Endometrium (tissue), 2 donors: ENCODE data around the gene MUS81.
"Not testable (repeated sequence)": the region's sequence is repeated elsewhere in the genome, so short reads cannot be mapped to it uniquely, and the experiment has no call there.

Experiments
- FAIRE-seq: peaks from 2 replicates; lab custom pipeline; 2012; peaks lifted over from hg19 to GRCh38; lab: Jason Lieb, UNC
- donor health status: control.
- donor health status: control.

MUS81 gene

DNA sequence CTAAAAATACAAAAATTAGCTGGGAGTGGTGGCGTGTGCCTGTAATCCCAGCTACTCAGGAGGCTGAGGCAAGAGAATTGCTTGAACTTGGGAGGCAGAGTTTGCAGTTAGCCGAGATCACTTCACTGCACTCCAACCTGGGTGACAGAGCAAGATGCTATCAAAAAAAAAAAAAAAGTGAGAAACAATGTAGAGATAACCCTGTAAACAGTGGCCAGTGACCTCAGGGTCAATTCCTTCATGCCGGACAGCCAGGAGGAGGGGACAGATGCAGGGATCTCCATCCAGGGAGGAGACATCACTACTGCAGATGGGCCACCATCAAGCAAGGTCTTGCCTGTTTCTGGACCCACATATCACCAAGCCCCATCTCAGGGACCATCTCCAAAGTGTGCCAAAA lies 12.5 kb upstream of the MUS81 start:
- no peak for FAIRE-seq

DNA sequence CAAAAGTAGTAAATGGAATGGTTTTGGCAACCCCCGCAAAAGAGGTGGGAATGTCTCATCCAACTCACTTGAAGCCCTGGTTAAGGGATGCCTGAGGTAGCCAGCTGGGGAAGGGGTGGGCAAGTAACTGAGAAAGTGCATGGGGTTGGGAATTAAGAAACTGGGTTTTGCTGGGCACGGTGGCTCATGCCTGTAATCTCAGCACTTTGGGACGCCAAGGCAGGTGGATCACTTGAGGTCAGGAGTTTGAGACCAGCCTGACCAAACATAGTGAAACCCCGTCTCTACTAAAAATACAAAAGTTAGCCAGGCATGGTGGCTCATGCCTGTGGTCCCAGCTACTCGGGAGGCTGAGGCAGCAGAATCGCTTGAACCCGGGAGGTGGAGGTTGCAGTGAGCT lies 11.5 kb upstream of the MUS81 start:
- not testable (repeated sequence) for FAIRE-seq

DNA sequence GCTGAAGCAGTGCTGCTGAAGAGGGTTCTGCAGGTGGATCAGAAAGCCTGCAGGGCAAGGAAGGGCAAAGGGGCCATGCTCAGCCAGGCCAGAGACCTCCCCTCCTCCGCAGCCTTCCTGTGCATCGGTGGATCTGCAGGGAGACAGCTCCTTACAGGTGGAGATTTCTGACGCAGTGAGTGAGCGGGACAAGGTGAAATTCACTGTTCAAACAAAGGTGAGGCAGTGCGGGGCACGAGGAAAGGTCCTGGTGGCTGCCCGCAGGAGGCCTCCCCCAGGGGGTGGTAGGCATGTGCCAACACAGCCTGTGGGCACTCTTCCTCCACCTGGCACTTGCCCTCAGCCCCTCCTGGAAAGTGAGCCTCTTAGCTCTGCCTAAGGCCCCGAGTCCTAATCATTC lies 10.9 kb upstream of the MUS81 start:
- FAIRE-seq, result no peak

DNA sequence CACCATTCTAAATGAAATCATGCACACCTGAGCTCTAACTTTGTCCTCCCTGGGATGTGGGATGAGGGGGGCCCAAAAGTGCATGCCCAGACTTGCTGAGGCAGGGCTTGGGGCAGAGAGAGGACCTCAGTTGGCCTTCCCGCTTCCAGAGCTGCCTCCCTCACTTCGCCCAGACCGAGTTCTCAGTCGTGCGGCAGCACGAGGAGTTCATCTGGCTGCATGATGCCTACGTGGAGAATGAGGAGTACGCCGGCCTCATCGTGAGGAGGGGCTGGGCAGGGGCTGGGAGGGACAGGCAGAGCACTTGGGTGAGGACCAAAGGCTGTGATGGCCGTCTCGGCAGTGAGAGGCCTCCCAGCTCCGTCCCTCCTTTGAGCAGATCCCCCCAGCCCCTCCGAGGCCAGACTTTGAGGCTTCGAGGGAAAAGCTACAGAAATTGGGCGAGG lies 10.4 kb upstream of the MUS81 start:
- FAIRE-seq, result no peak

DNA sequence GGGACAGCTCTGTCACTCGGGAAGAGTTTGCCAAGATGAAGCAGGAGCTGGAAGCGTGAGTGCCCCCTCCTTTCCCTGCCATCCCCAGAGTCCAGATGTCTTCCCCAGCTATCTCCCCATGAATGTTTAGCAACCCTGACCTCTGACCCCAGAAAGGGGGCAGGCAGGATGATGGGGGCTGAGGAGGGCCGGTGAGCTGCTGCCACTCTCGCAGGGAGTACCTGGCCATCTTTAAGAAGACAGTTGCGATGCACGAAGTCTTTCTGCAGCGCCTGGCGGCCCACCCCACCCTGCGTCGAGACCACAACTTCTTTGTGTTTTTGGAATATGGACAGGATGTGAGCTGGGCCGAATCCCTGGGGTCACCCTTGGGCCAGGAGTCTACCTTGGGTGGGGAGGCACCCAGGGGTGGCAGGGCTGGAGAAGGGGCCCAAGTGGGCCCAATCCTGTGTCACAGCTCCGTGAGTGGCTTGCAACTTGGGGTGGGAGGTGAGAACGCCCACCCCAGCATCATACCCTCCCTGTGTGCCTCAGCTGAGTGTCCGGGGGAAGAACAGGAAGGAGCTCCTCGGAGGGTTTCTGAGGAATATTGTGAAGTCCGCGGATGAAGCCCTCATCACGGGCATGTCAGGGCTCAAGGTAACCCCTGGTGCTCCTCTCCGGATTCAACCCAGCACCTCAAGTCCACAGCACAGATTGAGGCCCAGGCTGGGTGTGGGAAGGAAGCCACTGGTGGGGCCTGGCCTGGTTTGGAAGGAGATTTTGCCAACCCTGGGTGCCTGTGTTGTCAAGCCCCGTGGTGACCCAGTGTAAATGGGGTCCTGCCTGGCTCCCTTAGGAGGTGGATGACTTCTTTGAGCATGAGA lies 9.8 kb upstream of the MUS81 start:
- FAIRE-seq, result no peak

DNA sequence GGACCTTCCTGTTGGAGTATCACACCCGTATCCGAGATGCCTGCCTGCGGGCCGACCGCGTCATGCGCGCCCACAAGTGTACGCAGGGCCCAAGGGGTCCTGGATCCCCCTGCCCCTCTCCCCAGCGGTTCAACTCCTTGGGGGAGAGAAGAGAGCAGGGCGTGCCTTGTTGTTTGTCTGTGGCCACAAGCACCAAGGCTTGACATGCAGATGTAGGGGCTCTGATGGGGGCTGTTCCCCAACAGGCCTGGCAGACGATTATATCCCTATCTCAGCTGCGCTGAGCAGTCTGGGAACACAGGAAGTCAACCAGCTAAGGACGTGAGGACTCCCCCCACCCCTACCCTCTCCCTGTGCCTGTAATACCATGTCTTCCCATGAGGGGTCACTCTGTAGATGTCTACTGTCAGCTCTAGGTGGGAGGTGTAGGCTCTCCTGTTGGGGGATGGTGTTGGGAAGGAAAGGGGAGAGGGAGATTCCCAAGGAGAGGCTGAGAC lies 9.1 kb upstream of the MUS81 start:
- no peak for FAIRE-seq

DNA sequence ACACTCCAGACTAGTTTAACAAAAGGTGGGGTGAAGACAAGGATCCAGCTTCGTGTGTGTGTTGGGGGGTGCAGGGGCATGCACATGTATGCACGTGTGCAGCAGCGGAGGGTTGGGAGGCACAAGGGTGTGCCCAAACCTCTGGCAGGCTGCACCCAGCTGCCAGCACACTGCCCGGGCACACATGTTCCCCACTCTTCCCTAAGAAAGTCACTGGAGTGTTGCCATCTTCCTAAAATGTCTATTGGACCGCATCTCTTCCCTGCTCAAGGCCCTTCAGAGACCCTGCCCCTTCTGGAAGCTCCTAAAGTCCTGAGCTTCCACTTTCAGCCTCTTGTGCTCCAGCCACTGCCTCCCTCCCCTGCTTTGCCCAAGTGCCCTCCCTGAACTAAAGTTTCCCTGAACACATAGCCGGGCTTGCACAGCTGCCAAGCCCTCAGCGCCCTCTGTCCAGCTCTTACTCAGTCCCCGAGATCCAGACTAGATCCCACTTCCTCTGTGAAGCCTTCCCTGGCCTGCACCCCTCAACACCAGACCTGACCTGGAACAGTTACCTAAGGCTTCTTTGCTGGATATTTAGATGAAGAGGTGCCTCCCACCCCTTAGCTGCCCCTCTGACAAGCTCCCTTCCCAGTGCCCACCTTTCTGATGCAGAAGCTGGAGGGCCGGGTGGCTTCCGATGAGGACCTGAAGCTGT lies 8.3 kb upstream of the MUS81 start:
- FAIRE-seq, result no peak

DNA sequence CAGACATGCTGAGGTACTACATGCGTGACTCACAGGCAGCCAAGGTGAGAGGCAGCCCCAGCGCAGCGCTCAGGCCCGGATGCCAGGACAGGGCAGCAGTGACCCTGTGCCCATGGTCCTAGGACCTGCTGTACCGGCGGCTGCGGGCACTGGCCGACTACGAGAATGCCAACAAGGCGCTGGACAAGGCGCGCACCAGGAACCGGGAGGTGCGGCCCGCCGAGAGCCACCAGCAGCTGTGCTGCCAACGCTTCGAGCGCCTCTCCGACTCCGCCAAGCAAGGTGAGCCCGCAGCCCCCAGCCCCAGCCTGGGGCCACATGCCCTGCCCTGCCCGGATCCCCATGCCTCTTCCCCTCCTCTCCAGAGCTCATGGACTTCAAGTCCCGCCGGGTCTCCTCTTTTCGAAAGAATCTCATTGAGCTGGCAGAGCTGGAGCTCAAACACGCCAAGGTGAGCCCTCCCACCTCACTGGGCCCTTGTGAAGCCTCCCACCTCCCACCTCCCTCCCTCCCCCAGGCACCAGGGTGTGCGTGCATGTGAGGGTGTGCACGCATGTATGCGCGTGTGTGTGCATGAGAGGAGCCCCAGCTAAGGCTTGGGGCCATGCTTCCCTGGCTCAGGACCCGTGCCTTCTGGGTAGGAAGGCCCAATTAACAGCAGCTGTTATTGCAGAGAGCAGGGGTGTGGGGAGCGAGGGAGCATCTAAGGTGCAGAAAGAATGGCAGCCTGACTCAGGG lies 7.6 kb upstream of the MUS81 start:
- FAIRE-seq, result no peak

DNA sequence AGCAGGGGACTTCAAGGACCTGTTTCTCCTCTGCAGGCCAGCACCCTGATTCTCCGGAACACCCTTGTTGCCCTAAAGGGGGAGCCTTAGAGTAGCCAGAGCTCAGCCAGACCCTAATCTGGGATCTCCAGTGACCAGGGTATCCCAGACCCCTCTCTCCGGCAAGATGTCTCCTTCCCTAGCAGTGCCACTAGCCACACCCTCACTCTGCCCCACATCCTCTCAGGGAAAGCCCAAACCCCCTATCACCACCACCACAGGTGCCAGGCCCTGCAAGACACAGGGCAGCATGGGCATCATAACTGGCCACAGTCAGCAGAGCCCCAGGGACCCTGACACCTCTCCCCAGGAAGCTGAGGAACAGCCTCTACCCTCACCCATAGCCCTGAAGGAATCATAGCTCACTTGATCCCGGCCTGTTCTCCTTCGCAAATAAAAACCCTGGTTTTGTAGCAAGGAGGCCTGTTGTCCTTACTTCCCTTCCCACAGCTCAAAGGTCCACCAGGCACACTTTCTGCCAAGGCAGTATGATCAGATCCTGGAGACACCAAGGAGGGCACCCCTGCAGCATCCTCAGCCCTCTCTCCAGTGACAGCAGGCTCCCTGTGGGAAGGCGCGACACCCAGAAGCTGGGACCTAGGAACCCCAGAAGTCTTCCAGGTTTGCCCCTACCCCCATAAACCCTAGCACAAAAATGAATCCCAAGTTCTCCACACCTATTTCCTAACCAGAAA lies 6.8 kb upstream of the MUS81 start:
- no peak for FAIRE-seq

DNA sequence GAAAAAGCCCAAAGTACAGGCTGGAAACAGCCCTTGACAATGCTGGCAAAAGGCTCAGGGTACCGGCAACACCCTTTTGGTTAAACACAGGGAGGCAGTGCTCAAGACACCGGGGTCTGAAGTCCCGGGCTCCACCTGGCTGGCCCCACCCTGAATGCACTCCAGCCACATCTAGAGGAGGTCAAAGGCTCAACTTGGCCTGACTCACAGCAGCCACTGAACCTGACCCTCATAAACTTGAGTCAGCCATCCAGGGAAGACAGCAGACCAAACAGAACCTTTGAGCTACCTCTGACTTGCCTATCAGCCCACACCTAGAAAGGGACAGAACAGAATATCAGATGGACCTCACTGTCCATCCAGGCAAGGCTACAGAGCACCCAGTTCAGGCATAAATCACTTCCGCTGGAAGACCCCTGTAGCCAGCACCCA lies 6.1 kb upstream of the MUS81 start:
- no peak for FAIRE-seq

DNA sequence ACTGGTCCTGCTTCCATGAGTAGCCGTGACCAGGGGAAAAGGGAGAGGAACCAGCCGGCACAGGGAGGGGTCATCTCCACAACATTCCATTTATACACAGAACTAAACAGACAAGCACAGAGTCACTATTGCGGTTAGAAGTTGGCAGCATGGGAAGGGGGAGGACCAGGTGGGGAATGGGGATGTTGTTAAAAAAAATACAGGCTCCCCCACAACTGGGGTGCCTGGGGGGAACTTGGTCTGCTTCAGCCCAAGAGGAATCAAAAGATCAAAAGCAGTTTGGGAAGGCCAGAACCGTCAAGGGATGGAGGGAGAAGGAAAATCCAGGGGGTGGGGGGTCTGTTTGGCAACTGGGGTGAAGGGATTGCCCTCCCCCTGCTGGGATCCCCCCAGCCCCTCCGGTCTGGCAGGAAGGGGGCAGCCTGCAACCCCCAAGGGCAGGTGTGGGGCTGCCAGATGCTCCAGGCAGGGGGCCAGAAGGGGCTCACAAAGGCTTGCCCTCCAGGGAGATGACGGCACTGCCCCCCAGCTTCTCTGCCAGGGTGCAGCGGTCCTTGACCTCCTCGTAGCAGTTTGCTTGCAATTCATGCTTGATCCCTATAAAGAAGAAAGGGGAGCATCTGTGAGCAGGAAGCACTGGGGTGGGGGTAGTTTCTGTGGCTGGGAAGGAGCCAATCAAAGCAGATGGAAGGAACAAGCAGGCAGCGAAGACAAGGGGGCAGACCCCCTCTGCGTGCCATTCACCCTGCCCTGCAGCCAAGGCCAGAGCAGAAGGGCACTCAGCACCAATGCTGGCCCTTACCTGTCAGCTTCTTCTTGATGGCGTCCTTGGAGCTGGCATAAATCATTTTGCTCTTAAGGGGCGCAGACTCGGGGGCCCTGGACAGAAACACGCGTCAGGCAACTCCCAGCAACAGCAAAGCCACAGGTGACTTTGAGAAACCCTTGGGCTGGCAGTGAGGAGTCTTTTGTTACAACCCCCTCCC lies 5.1 kb upstream of the MUS81 start:
- no peak for FAIRE-seq

DNA sequence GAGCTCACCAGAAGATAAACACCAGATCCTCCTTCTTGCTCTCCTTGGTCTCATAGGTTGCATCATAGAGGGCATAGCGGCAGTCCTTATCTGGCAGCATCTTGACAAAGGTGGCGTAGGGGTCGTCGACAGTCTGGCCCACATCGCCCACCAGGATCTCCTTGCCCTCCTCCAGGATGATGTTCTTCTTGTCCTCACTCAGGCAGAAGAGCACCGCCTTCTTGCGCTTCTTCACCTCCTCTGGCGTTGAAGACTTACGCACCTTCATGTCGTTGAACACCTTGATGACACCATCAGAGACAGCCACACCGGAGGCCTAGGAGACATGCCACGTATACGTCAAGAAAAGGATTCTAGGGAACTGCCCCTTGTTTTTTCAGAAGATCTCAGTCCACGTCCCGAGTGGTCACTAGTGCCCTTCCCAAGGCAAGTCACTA lies 4.3 kb upstream of the MUS81 start:
- FAIRE-seq, result no peak

DNA sequence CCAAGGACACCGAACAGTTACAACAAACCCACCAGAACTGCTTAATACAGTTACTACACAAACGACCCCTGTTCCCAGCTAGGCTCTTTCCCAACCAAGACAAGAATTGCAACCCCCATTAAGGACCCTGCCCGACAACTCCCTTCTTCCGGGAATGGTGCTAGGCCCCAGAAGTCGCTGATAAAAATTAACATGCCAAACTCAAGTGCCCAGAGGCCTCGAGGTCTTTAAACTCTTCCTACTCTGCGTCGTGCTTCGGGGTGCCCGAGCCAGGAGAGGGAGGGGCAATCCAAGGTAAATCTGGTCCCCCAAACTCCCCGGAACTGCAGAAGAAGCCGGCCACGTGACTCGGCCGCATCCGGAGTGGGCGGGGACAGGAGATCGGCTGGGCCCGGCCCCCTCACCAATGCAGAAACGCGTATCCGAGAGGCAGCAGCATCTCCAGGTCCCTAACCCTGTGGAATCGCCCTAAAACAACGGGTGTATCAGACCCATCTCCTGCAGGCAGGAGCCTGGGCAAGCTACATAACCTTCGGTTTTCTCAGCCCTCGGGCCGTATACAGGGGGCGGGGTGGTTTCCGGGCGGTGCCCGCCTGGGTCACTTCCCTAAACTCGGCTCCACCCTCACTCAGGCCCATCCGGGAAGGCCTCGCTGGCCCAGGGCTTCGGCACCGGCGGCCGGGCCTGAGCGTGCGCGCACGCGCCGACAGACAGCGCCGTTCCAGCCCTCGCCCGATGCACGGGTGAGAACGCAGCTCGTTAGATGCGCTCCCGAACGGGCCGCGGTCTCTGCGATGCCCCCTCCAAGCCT lies 3.3 kb upstream of the MUS81 start:
- FAIRE-seq, result no peak

DNA sequence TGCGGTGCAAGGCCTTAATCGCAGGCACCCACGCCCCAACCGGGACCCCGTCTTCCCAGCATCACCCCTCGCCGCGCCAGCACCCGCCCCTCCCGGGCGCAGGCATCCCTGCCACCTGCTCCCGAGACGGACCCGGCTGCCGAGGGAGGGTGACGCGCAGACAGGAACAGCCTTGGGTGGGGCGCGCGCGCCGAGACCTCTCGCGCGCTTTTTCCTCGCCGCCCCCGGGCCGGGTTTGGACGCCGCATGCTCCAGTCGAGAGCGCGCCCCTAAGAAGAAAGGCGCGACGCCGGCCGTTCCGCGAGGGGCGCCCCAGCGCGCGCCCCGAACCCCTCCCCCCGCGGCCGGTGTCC lies 2.8 kb upstream of the MUS81 start:
- no peak for FAIRE-seq

DNA sequence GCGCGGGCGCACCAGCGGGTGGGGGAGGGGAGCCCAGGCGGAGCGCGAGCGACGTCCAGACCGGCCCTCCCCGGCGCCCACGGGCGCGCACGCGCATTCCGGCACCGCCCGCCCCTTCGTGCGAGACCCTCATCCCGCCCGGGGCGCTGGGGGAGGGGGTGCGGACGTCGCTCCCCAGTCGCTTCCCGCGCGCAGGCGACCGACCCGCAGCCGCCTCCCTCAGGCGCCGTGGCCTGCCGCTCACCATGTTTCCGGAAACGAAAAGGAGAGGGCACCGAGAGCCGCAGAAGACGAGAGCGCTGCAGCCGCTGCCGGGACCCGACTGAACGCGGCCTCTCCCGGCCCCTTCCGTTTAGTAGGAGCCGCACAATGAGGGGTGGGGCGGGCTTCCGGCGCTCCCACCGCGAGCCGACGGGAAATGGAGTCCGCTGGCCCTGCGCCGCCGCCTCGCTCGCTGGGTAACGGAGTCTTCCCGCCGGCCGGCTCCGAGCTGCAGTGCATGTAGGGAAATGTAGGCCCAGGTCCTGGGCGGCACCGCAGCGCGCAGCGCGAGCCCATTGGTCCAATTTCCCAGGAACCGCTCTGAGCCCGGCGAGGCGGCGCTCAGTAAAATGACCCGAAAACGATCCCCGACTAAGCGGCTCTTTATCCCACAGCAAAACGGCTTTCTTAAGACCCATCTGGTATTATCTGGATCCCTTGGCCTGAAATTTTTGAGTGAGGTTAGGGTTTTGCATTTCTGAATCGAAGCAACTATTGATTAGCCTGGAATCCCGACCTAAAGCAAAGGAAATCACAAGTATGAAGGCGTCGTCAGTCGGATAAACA lies 2.2 kb upstream of the MUS81 start, which contains the start of gene CFL1:
CFL1 (minus strand) TSS at position 328 of the 828 bp plus-strand sequence; CDS start at position 247, 81 bp downstream.
- peak; percentile 81 for FAIRE-seq

DNA sequence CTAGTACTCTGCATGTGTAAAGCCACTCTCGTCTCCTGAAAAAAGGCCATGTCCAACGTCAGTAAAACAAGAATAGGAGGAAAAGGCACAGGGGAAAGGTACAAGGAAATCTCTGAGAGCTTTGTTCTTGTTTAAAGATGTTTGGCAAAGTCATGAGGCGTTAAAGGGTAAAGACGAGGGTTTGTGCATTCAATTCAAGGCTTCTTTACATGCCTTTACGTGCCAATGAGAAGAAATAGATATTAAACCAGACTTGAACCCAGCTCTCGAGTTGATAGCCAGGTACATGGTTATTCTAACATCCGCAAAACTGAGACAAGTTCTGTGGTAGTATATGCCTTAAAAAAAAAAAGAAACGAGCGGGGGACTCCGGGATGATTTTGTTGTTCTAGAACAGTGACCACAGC lies 1.5 kb upstream of the MUS81 start:
- FAIRE-seq, result no peak

DNA sequence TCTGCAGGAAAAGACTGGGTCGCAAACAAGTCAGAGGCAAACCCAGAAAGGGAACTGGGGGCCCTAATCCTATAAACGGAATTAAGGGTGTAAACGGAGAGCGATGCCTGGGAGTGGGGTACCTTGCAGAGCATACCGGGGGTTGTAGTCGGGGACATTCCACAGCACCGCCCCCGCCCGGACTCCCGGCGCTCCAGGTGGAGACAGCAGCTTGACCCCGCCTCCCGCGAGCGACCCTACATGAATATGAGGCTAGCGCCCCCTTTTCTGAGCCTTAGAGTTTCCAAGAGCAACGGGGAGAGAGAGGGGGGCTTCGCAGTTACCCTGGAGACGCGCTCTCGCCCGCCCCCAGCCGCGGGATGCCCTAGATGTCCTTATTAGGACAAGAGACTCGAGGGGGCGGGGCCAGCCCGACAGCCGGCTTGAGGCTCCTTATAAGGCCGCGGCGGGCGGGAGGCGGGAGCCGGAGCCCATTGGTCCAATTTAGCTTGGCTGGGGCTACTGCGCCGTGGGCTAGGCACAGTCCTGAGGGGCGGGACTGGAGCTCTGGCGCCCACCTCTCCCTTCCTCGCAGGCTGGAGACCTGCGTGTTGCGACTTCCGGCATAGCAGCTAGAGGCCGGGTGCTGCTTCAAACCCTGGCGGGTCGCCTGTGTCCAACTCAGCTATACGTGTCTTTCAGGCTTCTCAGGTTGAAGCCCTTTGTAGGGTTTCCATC lies 980 bp upstream of the MUS81 start:
- FAIRE-seq, result peak; percentile 87

DNA sequence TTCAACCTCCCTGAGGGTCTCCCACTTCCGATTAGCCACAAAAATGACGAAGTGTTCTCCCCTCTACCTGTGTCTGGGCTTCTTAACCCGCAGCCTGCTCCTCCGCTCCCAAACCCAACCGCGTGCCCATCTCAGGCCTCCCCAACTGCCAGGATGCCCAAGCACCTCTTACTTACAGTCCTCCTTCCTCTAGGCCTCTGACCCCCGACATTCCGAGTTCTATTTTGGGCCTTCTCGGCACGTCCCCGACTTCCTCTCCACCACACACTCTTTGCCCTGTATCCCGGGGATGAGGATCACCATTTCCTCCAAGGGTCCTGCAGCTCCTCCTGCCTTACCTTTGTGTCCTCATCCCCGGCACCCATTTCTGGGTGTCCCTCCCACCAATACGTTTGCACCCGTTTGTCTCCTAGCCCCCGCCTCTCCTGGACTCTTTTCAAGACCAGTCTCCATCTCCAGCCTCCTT lies 388 bp upstream of the MUS81 start:
- FAIRE-seq, result no peak
